Measurements from ENCODE around the gene GH1.

DNA sequence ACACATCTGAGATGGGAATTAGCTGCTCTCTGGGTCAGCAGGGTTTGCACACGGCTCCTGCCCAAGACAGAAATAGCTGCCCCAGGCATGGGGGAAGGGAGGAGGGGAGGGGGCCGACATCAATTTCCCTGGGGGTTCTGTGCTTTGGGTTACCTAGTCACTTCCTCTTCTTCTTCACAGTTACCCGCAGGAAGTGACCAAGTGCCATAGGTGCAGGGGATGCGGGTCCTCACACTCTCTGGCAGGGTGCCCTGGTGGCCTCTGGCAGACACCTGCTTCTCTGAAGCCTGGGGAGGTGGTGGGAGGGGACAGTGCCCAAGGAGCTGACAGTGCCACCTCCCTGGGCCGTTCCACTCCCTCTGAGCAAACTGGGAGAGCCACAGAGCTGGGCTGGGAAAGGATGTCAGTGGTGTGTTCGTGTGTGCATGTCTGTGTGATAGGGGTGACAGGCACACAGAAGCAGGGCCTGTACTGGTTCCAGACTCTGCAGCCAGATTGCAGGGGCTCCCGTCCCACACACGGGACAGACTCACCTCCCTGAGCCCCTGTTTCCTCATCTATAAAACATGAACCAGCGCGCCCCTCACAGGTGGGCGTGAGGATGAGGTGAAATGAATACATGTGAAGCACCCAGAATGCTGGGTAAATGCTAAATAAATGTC lies 35.9 kb upstream of the GH1 start:
- no peak for TF ChIP-seq EZH2 (IDR thresholded peaks at IDR 0.05; ENCODE audit: borderline replicate concordance)
- TF ChIP-seq, protein P1, sequence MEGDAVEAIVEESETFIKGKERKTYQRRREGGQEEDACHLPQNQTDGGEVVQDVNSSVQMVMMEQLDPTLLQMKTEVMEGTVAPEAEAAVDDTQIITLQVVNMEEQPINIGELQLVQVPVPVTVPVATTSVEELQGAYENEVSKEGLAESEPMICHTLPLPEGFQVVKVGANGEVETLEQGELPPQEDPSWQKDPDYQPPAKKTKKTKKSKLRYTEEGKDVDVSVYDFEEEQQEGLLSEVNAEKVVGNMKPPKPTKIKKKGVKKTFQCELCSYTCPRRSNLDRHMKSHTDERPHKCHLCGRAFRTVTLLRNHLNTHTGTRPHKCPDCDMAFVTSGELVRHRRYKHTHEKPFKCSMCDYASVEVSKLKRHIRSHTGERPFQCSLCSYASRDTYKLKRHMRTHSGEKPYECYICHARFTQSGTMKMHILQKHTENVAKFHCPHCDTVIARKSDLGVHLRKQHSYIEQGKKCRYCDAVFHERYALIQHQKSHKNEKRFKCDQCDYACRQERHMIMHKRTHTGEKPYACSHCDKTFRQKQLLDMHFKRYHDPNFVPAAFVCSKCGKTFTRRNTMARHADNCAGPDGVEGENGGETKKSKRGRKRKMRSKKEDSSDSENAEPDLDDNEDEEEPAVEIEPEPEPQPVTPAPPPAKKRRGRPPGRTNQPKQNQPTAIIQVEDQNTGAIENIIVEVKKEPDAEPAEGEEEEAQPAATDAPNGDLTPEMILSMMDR (IDR thresholded peaks at IDR 0.05; ENCODE audit: poor library complexity) = no peak
